K562 (cell line): ENCODE measurements around the gene KRTAP5-5. TPM values are rescaled to one million over a fixed set of nuclear protein-coding genes. Genes with fewer than 3 reads are reported as not detected.

Experiments used
- ATAC-seq: fragments of 200-7000 bp; cut with Tn5 transposase; 3 replicates; pipeline ENCODE4 v1.9.1; 2020; ENCODE audit warnings: moderate library complexity
- BruUV-seq: library from RNA; stranded (reverse); fragments of 400-500 nt; replicated peaks from 2 replicates; lab custom pipeline; 2021; lab: Mats Ljungman, UMichigan
- CTCF ChIA-PET: fragments of 300-600 bp; formaldehyde crosslinking; extraction: SDS; loops from one replicate; lab custom pipeline; 2021; ENCODE audit warnings: low intra/inter-chr PET ratio; lab: Yijun Ruan, JAX
- POLR2A ChIA-PET: fragments of 300-600, 350-650 bp; sonication (Branson Sonifier 250); formaldehyde crosslinking; extraction: SDS; loops from one replicate; lab custom pipeline; 2021; ENCODE audit warnings: antibody characterized with exemption, inconsistent platforms; lab: Yijun Ruan, JAX
- DNase-seq, 4 experiments: peaks; one replicate each; pipeline versions ENCODE4 v3.0.0 to v3.0.0-alpha.2; 2011 to 2018; ENCODE audit warnings: low spot score in 3 of 4, mixed read lengths in 3 of 4; ENCODE audit errors: extremely low read depth in 1 of 4
- FAIRE-seq: peaks from 2 replicates; lab custom pipeline; 2011; peaks lifted over from hg19 to GRCh38; lab: Jason Lieb, UNC
- H2AFZ ChIP-seq: 2 replicates; pipeline ENCODE4 v1.6.0; 2011; ENCODE audit warnings: low read depth, low read length, control low read depth, inconsistent platforms
- H3K27ac ChIP-seq: fragments of 200-600 bp; 3 replicates; pipeline ENCODE4 v1.8.0; 2011; ENCODE audit warnings: low read depth, mild to moderate bottlenecking, control low read depth, inconsistent platforms, low read length, moderate library complexity, mixed read lengths; ENCODE audit errors: extremely low read depth
- H3K27me3 ChIP-seq, 2 experiments: fragments of 300-600 bp in 1 of 2; 2 replicates in 1 of 2; 3 replicates in 1 of 2; pipeline versions ENCODE4 v1.6.0 to v1.8.0; 2011; ENCODE audit warnings: inconsistent platforms in 2 of 2, low read length in 2 of 2, mild to moderate bottlenecking in 1 of 2, mixed read lengths in 1 of 2, moderate library complexity in 1 of 2; ENCODE audit not compliant: control insufficient read depth in 2 of 2, insufficient read depth in 2 of 2
- H3K36me3 ChIP-seq: fragments of 300-600 bp; 3 replicates; pipeline ENCODE4 v1.8.0; 2011; ENCODE audit warnings: mild to moderate bottlenecking, low read length, inconsistent platforms; ENCODE audit not compliant: control insufficient read depth, insufficient read depth
- H3K4me1 ChIP-seq, 2 experiments: fragments of 200-600 bp in 1 of 2; replicated peaks in 1 of 2; 2 replicates in 1 of 2; 3 replicates in 1 of 2; pipeline versions ENCODE4 v1.5.1 to v1.8.0; 2011; ENCODE audit warnings: inconsistent platforms in 2 of 2, low read length in 2 of 2, mild to moderate bottlenecking in 1 of 2, mixed read lengths in 1 of 2, moderate library complexity in 1 of 2; ENCODE audit not compliant: control insufficient read depth in 2 of 2, insufficient read depth in 2 of 2
- H3K4me2 ChIP-seq: 2 replicates; pipeline ENCODE4 v1.6.1; 2011; ENCODE audit warnings: low read length, control low read depth, inconsistent platforms, mixed read lengths; ENCODE audit not compliant: insufficient read depth
- H3K4me3 ChIP-seq: fragments of 200-600 bp; sonication (generic), shearing (Covaris generic); 2 replicates; pipeline ENCODE4 v1.5.1; 2016; ENCODE audit warnings: control low read depth, inconsistent platforms
- H3K79me2 ChIP-seq: fragments of 200-600 bp; 3 replicates; pipeline ENCODE4 v1.8.0; 2011; ENCODE audit warnings: low read length, inconsistent platforms; ENCODE audit not compliant: control insufficient read depth, insufficient read depth
- H3K9ac ChIP-seq, 2 experiments: 2 replicates each; pipeline versions ENCODE4 v1.6.0 to v1.6.1; 2011; ENCODE audit warnings: low read depth in 2 of 2, low read length in 2 of 2, control low read depth in 1 of 2, inconsistent platforms in 1 of 2, mild to moderate bottlenecking in 1 of 2, mixed read lengths in 1 of 2; ENCODE audit not compliant: insufficient read depth in 1 of 2
- H3K9me1 ChIP-seq: one replicate; pipeline ENCODE4 v1.6.0; 2011; ENCODE audit warnings: inconsistent platforms, mild to moderate bottlenecking, low read length, moderate library complexity; ENCODE audit not compliant: control insufficient read depth, insufficient read depth
- H3K9me3 ChIP-seq: replicated peaks from 2 replicates; pipeline ENCODE4 v1.5.1; 2011; ENCODE audit warnings: low read depth, low read length, inconsistent platforms; ENCODE audit not compliant: control insufficient read depth, insufficient read depth
- H4K20me1 ChIP-seq: replicated peaks from 2 replicates; pipeline ENCODE4 v1.6.1; 2011; ENCODE audit warnings: low read length, inconsistent platforms, mixed read lengths; ENCODE audit not compliant: control insufficient read depth, insufficient read depth
- ARID3B ChIP-seq: fragments of 250-450 bp; sonication (Bioruptor Pico); IDR thresholded peaks from 2 replicates; pipeline ENCODE4 v1.4.0; 2020; ENCODE audit warnings: borderline replicate concordance
- CC2D1A ChIP-seq: fragments of 450-650 bp; IDR thresholded peaks from 2 replicates; pipeline ENCODE4 v1.6.1; 2017; ENCODE audit warnings: mild to moderate bottlenecking
- CGGBP1 ChIP-seq: fragments of 250-450 bp; sonication (Bioruptor Pico); IDR thresholded peaks from 2 replicates; pipeline ENCODE4 v1.9.0; 2021; ENCODE audit warnings: mild to moderate bottlenecking
- IRF2 ChIP-seq: sonication (generic); formaldehyde crosslinking; IDR thresholded peaks from 2 replicates; pipeline ENCODE4 v1.8.1; 2022; ENCODE audit warnings: mild to moderate bottlenecking, missing genetic modification reagents
- MTA2 ChIP-seq: fragments of 450-650 bp; IDR thresholded peaks from 2 replicates; pipeline ENCODE4 v1.6.1; 2016; ENCODE audit warnings: low read depth
- SIN3B ChIP-seq: fragments of 450-650 bp; IDR thresholded peaks from 2 replicates; pipeline ENCODE4 v1.6.1; 2017; ENCODE audit warnings: low read depth, mild to moderate bottlenecking, moderate library complexity
- SMAD1 ChIP-seq: fragments of 150-350 bp; IDR thresholded peaks from 2 replicates; pipeline ENCODE4 v1.6.1; 2014; ENCODE audit warnings: low read length, low read depth; ENCODE audit not compliant: partially characterized antibody
- STAT6 ChIP-seq: sonication (generic); formaldehyde crosslinking; IDR thresholded peaks from 2 replicates; pipeline ENCODE4 v1.8.1; 2023; ENCODE audit warnings: mild to moderate bottlenecking, missing genetic modification reagents
- SUPT5H ChIP-seq: fragments of 450-650 bp; IDR thresholded peaks from 2 replicates; pipeline ENCODE4 v1.6.1; 2016
- ZMIZ1 ChIP-seq, 2 experiments: fragments of 150-350 bp in 1 of 2; IDR thresholded peaks; 2 replicates each; pipeline ENCODE4 v1.6.1; 2012 to 2016; ENCODE audit warnings: low read depth in 2 of 2, low read length in 2 of 2, mild to moderate bottlenecking in 1 of 2, moderate library complexity in 1 of 2
- WGBS: fragments of 100-300 bp; shearing (Covaris generic); methylation state at CpG from one replicate; pipeline ENCODE4 v1.1.6; 2016; ENCODE audit warnings: low coverage, mixed read lengths; ENCODE audit not compliant: insufficient coverage; ENCODE audit errors: missing lambda C conversion rate; 5-methylcytosine and 5-hydroxymethylcytosine counted together
- in situ Hi-C: fragments of 300-500 bp; cut with MboI; formaldehyde crosslinking; loops from 4 replicates; pipeline ENCODE4 v1.15.0; 2018; ENCODE audit warnings: inconsistent platforms, mixed read lengths
- intact Hi-C: fragments of 100-400 bp; cut with micrococcal nuclease; formaldehyde crosslinking; loops from 2 replicates; pipeline ENCODE4 v1.14.2; 2022
- polyA plus RNA-seq, 8 experiments: library from polyadenylated mRNA; depleted of rRNA in 4 of 8; stranded (reverse) in 5 of 8; unstranded in 3 of 8; fragments of >200 nt; fragmentation: Nextera tagmentation in 2 of 8; fragmentation: Illumina TruSeq in 1 of 8; extraction: Ambion mirVana in 2 of 8; extraction: Trizol in 1 of 8; gene quantifications; 2 replicates each; pipeline versions ENCODE4 v1.2.1 to v1.2.3, GENCODE V29; 2011 to 2014; ENCODE audit warnings: inconsistent platforms in 1 of 8, missing spikeins in 1 of 8
- total RNA-seq, 7 experiments: library from RNA; depleted of rRNA in 6 of 7; stranded (reverse); fragments of >200 nt in 6 of 7; fragmentation: Illumina TruSeq in 2 of 7; extraction: Trizol in 2 of 7; gene quantifications; 2 replicates each; pipeline versions ENCODE4 v1.2.1 to v1.2.3, GENCODE V29; 2011 to 2021; ENCODE audit warnings: low replicate concordance in 1 of 7

Gene KRTAP5-5
- total and polyA plus RNA-seq, 9 of the 15 experiments (the other 6 are each of a cell fraction or from before 2014, with no cell fraction given), result not detected

- TF ChIP-seq SUPT5H (no peak), ARID3B (no peak), ZMIZ1 (IDR thresholded peaks at IDR 0.05; ENCODE audit: low read depth in 2 of 2, low read length in 2 of 2) (no peak)
These were observed 42.1 kb downstream of the KRTAP5-5 start (continued) for GRCh38 chr11:1671658-1672057.

- 6% methylated on average over 15 of the region's 15 CpGs for WGBS
- FAIRE-seq (no peak), ATAC-seq (no peak), DNase-seq (no peak)
- Histone ChIP-seq H3K36me3 (no peaks in the 10 kb centered on the region), H3K9ac (no peak overlapping the region), H2AFZ (no peak overlapping the region), H3K27me3 (peaks cover 41 to 51% of the 10 kb centered on the region in 2 experiments), H3K4me1 (no peaks in the 10 kb centered on the region), H3K79me2 (no peaks in the 10 kb centered on the region), H4K20me1 (0 out of 2 replicates have a peak, but pooled peaks cover 9% of the 10 kb centered on the region), H3K27ac (no peak overlapping the region), H3K4me2 (no peak overlapping the region), H3K4me3 (no peak overlapping the region), H3K9me3 (no peaks in the 10 kb centered on the region), H3K9me1 (peaks cover 2% of the 10 kb centered on the region)
- CTCF ChIA-PET, result no interaction called here
- POLR2A ChIA-PET, result interaction anchor here (0.6 kb wide), 1 partner anchor 356 kb away, joined by 3 read pairs; no protein-coding TSS in a partner anchor
- intact Hi-C loops (no loop called here), in situ Hi-C loops (no loop called here)
- BruUV-seq, result no TSS peak
- TF ChIP-seq MTA2 (no peak), CGGBP1 (CRISPR knock-in tag) (no peak), STAT6 (CRISPR knock-in tag) (no peak), SMAD1 (no peak), SIN3B (no peak), CC2D1A (no peak), IRF2 (CRISPR knock-in tag) (no peak)
These were observed 43.2 kb downstream of the KRTAP5-5 start for GRCh38 chr11:1672613-1673350.
